HG02588 (cell line): ENCODE results near the gene OTULIN.

ENCODE experiments used
- ATAC-seq: cut with Tn5 transposase; IDR thresholded peaks from one replicate; pipeline ENCODE4 v1.9.1; 2021; ENCODE audit warnings: mild to moderate bottlenecking, moderate library complexity; ENCODE audit not compliant: unreplicated experiment

OTULIN gene

GRCh38 chr5:14738050-14738449 is 73.5 kb downstream of the OTULIN start:
- no peak for ATAC-seq

DNA sequence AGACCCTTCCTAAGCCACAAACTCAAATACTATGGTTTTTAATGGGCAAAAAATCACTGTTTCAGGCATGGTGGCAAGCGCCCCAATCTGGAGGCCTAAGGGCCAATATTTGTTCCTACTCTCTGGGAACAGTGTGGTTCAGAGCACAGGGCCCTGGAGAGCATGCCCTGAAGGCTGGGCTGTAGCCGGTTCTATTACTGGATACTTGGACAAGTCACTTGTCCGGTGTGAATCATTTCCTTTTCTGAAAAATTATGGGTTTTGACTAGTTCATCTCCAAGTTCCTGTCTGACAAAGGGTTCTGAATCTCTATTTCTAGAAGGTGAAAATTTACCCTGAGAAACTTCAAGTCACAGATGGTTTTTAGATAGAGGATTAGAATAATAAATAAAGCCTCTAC is 75.0 kb downstream of the OTULIN start:
- ATAC-seq: no peak

- ATAC-seq: no peak
These were observed 75.5 kb downstream of the OTULIN start for GRCh38 chr5:14739981-14740380.

DNA sequence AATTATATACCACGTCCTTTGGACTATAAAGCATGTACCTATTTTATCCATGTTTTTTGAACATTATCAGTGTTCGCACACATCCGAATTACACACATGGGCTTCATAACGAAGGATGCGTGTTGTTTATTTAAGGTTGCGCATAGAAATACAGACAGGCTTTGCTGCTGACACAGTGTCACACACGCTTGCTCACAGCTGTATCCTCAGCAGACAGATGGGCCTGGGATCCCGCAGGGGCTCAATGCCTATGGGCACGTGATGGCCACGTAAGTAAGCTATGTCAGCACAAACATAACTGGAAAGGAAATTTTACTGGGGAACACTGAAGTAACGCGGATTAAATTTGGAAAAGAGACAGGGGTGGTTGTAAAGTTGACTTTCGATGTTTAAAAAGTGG is 76.6 kb downstream of the OTULIN start:
- ATAC-seq: no peak

DNA sequence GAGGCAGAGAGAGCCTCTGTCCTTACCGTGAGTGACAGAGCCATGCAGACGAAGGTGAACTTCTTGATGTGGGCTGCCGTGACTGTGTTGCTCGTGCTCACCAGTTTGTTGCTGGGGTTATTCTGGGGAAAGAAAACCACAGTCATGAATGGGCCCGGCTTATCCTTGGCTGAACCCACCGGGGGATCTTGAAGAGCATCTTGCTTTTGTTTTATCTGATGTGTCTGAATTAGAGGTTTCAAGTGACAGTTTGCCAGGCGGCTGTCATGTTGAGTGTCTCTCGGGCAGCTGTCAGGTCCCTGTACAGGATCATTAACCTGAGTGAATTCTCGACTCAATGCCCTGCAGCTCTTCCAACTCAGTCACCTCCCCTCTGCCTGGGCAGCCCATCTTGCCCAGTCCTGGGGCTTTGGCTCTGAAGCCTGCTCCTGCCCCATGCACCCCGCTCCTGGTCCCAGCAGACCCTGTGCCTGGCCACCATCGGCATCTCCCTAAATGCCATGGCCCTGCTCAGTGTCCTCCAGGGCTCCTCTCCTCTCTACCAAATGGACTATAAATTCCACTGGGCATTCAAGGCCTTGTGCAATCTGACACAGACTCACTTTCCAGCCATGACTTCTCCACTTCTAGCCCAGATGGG is 77.4 kb downstream of the OTULIN start:
- ATAC-seq: no peak

GRCh38 chr5:14742498-14742897 is 78.0 kb downstream of the OTULIN start:
- no peak for ATAC-seq

GRCh38 chr5:14743601-14744295 is 79.2 kb downstream of the OTULIN start:
- no peak for ATAC-seq

- no peak for ATAC-seq
These were observed 80.0 kb downstream of the OTULIN start for GRCh38 chr5:14744296-14745187.

GRCh38 chr5:14745188-14745563 is 80.7 kb downstream of the OTULIN start:
- no peak for ATAC-seq

GRCh38 chr5:14745753-14746152 is 81.2 kb downstream of the OTULIN start:
- no peak for ATAC-seq

DNA sequence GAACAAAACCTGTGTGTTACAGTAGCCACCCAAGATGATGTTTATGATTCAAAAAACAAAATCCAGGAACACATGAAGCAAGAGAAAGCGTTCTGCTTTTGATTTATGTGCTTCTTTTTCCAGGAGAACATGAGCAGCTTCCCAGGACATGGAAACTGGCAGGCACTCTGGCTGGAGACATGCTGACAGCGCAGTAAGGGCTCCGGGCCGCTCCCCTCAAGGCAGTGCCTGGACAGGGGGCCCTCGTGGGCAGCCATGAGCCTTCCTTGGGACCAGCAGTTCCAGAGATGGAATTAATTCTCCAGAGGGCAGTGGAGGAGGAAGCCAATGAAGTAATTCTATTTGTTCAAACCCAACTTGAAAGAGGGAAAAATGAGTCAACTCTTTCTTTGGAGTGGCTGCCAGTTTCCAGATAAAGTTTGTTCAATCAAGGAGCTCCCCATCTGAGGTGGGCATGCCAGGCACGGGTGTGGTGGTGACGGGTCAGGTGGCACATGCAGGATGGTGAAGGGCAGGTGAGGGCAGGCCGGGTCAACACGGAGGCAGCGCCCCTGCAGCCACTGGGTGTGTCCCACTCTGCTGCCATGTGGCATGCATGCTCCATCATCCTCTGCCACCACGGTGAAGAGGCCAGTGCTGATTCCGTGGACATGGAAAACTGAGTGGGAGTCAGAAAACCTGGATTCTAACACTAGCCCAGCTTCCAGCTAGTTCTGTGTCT is 83.8 kb downstream of the OTULIN start:
- no peak for ATAC-seq
